OCI-LY7 (cell line): Measurements from ENCODE around the gene NVL.

ENCODE experiments used
- CTCF ChIP-seq: fragments of 200-600 bp; sonication (generic); conservative IDR thresholded peaks from 2 replicates; pipeline ENCODE4 v1.5.1; 2014; ENCODE audit warnings: mild to moderate bottlenecking, antibody characterized with exemption, low read length, moderate library complexity, mixed read lengths
- EZH2phosphoT487 ChIP-seq: fragments of 200-600 bp; sonication (generic); IDR thresholded peaks from 2 replicates; pipeline ENCODE4 v1.6.1; 2018; ENCODE audit warnings: low read depth, borderline replicate concordance, mild to moderate bottlenecking, mixed run types, antibody characterized with exemption, low read length, moderate library complexity, mixed read lengths

GRCh38 chr1:224358237-224358636 is 28.3 kb upstream of the NVL start:
- TF ChIP-seq CTCF (no peak), EZH2phosphoT487 (no peak)
